Cerebellar nuclear complex (tissue), 1 donor: ENCODE results near the gene ZDHHC7.

Experiments used
- DNase-seq, 2 experiments: peaks; one replicate each; lab custom pipeline; 2025; lab: John Stamatoyannopoulos, UW

Gene ZDHHC7

DNA sequence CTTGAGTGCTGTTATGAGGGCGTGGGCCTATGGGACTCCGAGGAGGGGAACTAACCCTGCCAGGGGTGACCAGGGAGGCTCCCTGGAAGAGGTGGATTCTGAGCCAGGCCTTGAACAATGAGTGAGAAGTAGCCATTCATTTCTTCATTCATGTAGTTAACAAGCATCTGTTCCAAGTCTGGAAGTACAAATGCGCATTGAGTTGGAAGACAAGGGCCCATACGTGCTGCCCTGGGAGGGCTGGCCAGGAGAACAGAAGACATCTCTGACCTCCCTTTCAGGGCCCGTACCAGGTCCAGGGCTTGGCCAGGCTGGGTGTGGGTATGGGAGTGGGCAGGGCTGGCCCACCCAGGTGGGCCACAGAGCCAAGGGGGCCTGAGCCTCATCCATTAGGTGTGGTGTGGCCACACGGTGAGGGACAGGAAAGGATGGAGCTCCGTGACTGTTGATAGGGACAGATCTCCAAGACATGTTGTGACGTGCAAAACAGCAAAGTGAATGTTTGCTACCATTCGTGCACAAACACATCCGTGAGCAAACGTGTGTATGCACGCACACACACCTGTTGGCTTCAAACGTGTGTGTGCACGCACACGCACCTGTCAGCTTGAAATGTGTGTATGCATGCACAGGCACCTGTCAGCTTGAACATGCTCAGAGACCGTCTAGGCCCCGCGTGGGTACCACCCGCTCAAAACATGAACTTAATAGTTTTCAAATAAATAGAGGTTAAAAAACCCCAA is 46.8 kb downstream of the ZDHHC7 start:
- no peak for DNase-seq

DNA sequence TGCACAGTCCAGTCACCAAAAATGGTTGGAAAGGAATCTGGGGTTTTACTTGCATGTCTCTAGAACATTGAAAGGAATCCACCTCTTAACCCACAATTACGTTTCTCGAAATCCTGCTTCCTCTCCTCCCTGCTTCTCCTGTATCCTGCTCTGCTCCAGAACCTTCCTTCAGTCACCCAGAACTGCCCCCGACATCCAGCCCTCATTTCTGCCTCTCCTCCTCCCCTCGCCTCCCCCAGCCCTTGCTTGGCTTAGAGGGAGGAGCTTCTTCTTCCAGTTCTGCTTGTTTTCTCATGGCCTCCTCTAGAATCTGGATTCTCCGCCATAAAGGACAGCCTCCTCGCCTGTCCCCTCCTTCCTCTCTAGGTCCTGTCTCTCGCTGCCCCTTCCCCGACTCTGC is 48.3 kb downstream of the ZDHHC7 start:
- DNase-seq = no peak

DNA sequence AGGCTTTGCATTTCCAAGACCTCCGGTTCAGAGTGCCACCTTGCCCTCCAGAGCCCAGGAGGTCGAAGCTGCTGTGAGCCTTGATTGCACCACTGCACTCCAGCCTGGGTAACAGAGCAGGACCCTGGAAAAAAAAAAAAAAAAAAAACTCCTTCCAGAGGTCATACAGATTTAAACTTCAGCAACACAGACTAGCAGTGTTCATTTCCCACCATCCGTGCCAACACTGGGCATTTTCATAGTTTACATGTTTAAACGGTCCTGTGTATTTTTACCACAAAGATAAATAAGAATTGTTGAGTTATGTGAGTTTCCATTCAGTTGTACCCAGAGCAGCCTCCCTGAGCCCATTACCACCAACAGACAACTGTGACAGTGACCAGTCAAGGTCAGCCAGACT is 50.4 kb downstream of the ZDHHC7 start:
- no peak for DNase-seq

DNA sequence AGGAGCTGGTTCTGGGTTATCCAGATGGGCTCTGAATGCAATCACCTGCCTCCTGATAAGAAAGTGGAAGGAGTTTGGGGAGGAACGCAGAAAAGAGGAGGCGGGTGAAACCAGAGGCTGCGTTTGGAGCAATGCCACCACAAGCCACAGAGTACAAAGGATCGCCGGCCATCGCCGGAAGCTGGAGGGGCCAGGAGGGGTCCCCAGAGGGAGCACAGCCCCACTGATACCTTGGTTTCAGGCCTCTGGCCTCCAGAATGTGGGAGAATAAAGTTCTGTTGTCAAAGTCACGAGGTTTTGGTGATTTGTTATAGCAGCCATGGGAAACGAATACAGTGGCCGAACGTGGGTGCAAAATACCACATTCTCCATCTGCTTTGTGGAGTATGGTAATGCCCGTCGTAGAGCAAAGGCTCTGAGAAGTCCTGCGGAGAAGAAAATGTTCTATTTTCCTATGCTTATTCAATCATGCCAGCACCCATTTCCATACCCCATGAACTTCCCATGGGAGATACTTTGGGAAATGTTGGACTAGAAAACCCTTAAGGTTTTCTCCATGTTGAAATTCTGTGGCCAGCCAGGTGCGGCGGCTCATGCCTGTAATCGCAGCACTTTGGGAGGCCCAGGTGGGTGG is 51.4 kb downstream of the ZDHHC7 start:
- DNase-seq = no peak

DNA sequence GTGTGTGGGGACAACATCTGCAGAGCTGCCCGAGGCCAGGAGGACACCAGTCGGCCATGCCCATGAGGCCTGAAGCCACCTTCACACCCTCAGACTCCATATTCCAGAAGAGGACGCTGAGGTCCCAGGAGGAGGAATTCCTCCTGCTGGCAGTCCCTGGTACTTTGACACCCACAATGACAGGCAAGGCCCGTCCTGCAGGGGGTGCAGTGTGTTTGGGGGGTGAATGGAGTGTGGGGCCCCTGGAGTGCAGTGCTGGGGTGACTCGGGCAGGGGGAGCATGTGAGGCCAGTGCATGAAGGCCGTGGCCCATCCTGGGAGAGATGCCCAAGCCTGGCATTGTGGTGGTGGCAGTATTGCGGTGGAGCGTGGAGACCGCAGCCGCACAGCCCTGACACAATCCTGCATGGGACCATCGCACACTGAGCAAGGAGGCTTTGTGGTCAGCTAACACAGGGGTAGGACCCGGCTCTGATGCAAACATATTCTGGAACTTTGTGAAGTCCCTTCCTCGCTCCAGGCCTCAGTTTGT is 52.2 kb downstream of the ZDHHC7 start:
- no peak for DNase-seq

DNA sequence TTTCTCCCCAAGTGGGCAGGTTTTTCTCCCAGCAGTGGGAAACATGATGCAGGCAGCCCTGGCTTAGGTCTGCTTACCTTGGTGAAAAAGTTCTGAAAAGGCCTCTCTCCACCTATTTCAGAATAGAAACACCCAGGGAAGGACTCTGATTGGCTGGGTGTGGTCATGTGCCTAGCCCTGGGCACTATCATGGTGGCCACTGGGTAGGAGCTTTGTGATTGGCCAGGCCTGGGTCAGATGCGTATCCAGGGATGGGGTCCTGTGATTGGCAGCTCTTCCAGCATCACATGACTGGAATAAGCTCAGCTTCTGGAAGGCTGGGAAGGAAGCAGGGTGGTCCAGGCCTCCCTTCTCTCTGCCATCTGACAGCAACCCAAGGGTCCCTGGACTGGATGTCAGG is 53.5 kb downstream of the ZDHHC7 start:
- no peak for DNase-seq

DNA sequence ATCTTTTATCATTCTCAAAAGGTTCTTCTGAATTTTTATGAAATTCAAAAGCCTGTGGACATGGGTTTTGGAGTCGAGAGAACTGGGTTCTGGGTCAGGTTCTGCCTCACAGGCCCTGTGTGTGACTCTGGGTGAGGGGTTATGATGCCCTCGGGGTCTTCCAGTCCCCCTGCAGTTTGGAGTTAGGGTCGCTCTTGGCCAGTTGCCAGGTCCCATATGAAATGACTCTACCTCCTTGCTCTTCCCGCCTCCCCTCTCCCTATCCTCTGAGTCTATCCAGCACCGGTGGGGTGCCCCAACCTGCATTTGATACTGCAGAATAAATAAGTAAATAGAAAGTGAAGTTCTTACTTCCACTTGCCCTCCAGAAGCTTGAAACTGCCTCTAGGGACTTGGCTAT is 54.1 kb downstream of the ZDHHC7 start:
- no peak for DNase-seq

DNA sequence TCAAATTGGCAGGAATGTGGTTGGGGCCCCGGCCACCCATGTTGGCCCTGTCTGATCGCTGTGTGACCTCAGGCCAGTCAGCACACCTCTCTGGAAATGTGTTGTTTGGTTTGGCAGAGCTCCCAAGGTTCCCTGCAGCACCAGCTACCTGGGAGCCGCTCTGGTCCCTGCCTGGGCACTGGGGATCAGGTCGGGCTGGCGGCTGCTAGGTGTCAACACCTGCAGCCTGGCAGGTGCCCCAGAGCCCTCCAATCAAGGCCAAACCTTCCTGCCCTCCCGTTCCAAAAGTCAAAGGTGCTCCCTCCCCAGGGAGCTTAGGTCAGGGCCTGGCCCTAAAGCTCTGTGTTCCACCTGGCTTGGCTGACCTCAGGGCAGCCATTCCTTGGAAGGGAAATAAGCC is 55.9 kb downstream of the ZDHHC7 start:
- DNase-seq = no peak

DNA sequence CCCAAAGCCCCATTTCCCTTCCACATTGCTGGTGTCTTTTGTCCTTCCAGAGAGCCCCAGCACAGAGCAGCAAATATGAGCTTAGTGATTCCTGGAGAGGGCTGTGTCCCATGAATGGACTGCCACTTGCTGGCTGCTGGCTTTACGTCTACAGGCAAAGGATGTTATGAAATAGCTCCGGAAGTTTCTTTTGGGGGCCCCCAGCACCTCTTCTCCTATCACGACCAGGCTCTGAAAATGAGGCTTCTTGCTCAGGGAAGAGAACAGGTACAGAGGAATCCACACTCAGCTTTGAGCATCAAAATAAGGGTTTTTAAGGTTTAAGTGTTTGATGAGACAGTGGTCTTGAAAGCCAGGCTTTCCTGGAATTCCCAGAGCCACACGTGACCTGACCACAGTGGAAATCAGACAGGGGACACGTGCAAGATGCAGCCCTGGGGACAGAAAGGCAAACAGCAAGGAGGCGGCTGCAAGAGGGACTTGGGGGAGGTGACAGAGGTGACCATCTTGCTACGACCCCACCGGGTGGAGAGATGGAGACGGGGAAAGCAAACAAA is 58.1 kb downstream of the ZDHHC7 start:
- DNase-seq = no peak

DNA sequence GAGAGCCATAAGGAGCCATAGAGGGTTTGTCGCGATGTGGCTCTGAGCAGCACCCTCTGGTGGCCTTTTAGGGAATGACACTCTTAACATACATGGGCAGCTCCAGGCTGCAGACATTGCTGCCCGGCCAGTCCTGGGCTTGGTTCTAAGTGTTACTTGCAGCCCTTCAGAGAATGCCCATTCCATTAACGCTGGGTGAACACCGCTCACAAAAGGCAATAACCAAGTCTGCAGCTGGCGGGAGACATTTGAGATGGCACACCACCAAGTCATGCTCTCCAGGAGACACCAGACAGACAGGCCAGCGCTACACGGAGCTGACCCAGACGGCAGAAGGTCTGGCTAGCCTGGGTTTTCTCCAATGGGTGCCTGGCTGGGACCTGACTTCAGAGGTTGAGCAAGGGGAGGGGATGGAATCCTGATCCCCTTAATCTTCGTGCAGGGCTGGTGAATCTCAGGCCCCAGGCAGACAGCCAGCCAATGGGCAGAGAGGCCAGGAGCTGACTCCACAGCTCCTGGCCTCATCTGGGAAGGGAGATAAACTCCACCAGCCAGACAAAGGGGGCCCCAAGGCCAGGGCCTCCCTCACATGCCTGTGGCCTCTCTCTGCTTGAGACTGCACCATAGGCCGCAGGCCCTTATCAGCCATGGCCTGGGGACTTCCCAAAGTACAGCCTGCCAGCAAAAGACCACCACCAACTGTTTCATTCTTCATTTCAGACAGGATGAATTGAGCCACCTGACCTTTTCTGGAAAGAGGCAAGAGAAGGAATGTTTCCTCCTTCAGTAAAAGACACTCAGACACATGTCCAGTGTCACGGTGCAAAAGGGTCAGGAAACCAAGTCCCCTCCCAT is 58.8 kb downstream of the ZDHHC7 start:
- peak in 1 of 2 experiments; percentile 49 for DNase-seq

DNA sequence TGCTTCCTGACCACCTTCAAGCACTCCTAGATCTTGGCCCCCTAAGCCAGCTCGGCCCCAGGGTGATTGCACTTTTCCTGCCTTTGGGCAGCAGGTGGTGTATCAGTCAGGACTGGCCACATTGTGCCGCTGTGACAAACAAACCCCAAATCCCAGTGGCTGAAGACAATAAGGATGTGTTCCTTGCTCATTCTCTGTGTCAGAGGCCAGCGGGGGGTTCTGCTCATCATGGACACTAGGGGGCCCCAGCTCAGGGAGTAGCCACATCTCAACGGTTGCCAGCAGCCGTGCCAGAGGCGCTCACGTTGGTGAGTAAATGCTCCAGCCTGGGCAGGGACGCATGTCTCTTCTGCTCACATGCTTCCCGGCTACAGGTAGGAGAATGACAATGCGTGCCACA is 60.4 kb downstream of the ZDHHC7 start:
- DNase-seq = no peak

DNA sequence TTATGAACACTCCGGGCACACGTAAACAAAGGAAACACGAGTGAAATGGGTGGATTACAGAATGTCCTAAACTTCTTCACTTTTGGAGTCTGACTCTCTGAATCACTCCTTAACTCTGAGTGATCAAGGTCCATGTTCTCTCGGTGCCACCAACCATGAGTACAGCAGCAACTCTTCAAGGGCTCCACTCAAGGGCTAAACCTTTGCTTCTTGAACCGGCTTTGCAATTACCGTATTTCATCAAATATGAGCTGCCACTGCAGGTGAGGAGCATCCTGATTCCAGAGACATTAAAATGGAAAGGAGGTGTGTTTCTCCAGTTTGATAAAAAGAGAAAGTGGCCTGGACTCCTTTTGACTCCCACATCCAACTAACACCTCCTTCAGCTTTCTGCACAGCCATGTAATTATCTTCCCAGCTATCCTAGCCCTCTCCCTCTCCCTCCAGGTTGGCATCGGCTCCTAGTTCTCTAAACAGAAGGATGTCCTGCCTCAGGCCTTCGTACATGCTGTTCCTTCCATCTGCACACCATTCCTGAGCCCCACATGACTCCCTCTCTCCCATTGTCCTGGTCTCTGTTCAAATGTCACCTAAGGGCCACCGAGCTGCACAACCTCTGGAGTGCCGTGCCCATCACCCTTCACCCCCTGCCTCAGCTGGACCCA is 61.4 kb downstream of the ZDHHC7 start:
- DNase-seq = no peak

DNA sequence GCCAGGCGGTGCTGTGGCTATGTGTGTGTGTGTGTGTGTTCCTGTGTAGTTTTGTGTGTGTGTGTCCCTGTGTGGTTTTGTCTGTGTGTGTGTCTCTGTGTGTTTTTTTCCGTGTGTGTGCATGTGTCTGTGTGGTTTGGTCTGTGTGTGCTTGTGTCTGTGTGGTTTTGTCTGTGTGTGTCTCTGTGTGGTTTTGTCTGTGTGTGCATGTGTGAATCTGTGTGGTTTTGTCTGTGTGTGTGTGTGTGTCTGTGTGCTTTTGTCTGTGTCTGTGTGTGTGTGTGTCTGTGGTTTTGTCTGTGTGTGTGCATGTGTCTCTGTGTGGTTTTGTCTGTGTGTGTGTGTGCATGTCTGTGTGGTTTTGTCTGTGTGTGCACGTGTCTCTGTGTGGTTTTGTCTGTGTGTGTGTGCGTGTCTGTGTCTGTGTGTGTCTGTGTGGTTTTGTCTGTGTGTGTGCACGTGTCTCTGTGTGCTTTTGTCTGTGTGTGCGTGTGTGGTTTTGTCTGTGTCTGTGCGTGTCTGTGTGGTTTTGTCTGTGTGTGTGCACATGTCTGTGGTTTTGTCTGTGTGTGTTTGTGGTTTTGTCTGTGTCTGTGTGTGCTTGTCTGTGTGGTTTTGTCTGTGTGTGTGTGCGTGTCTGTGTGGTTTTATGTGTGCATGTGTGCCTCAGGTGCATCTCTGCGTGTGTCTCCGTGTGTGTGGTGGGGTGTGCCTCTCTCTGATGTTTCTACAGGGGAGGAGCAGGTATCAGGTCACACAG is 62.3 kb downstream of the ZDHHC7 start:
- DNase-seq = no peak

DNA sequence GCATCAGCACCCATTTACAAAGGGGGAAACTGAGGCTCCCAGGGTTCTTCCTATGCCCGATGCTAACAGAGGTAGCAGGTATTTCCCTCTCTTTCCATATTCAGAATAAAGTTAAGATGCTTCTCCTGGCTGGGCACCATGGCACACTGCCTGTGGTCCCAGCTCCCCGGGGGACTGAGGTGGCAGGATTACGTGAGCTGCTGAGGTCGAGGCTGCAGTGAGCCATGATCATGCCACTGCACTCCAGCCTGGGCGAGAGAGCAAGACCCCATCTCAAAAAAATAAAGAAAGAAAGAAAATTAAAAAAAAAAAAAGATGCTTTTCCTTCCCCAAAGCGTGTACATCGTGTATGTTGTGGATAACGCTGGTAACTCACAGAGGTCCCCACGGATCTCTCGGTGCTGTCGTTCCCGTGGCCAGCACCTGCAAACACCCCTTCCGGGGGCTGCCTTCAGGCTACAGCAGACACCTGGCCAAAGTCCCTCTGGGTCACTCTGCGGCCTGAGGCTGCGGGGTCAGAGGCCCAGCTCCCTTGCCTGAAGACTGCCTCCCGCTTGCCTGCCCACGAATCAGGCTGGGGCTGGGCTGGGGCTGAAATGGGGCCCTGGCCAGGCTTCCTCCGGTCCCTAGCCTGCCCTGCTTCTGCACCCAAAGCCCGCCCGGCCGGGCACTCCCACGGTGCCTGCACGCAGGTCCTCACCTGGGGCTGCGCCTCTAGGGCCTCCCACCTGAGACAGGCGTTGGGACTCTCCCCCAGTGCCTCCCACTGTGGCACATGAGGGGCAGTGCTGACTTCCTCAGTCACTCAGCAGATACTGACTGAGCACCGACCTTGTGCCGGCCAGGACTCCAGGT is 63.1 kb downstream of the ZDHHC7 start:
- DNase-seq = no peak

DNA sequence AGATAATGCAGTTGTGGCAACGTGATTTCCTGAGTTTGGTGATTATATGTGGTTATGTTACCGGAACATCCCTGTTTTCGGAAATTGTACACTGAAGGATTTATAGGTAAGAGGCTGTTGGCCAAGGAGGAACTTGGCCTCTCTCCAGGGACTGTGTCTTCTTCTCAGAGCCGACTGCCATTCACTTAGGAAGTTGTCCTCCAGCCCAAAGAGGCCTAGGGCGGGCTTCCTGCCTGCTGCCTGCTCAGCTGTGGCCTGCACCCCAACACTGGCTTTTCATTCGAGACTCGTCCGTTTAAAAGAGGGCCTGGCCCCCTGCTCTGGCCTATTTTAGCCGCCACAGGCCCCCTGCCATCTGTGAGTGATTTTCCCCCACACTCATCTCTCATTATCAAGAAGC is 64.3 kb downstream of the ZDHHC7 start:
- DNase-seq = no peak

DNA sequence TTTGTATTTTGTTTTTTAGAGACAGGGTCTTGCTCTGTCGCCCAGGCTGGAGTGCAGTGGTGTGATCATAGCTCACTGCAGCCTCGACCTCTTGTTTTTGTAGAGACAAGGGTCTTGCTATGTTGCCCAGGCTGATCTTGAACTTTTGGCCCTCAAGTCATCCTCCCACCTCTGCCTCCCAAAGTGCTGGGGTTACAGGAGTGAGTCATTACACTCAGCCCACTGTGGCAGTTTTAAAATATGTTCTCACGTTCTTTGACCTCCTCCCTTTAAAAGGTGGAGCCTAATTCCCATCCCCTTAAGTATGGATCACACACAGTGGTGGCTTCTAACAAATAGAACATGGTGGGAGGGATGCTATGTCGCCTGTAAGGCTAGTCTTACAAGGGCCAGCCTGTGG is 67.7 kb downstream of the ZDHHC7 start:
- DNase-seq = no peak

DNA sequence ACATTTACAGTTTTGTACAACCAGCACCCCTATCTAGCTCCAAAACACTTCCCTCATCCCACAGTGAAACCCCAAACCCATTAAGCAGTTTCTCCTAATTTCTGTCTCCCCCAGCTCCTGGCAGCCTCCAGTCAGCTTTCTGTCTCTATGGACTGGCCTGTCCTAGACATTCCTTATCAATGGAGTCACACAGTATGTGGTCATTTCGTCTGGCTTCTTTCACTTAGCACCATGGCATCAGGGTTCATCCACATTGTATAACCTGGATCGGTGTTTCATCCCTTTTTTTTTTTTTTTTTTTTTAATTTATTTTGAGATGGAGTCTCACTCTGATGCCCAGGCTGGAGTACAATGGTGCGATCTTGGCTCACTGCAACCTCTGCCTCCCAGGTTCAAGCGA is 68.5 kb downstream of the ZDHHC7 start:
- no peak for DNase-seq

DNA sequence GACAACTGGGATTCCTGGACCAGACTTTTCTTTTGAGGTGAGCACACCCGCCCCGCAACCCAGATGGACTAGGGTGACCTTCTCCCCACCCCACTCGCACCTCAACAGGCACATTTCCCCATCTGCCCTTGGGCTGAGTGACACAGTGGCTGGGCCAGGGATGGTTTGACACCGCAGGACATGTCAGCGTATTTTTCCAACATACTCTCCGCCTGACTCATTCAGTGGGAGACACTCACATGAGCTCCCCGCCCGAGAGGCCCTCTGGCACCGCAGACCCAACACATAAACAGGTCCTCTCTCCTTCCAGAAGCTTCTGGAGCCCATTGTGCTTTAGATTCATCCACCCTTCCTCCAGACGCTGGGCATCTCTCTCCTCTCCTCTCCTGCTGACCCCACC is 69.4 kb downstream of the ZDHHC7 start:
- DNase-seq = no peak

DNA sequence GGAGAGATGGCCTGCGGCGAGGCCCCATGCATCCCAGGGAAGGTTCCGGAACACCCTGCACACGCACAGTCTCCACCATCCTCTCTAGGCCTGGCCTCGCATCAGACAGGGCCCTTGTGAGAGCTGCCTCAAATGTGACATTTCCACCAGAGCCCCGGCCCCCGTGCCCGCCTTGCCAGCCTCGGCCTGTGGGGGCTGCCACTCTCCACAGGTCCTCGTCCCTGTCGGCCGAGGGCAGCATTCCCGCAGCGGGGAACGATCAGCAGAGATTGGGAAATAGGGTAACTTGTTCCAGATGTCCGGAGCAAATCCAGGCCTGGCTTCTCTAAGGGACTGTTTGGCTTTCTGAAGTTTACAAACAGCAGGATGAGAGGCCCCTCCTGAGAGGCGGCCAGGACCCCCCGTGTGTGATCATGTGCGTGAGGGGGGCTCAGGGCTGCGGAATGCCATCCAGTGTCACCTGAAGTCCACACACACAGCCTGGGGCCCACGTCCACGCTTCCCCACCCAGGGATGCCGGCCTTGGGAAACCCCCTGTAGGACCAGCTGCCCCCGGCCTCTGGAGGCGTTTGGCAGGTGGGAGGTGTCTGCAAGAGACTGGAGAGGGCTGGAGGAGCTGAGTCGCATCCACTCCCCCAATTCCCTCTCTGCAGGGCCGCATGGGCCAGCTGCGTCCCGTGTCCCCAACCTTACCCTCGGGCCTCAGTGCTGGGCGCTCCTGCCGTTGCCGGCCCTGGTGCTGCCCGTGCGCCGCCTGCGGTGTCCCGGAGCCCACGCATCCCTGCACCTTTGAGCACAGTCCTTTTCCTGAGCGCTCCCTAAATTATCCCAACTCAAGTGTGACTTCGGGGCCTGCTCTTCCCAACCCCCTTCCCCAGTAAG is 70.4 kb downstream of the ZDHHC7 start:
- DNase-seq = no peak
